Measurements from ENCODE around the gene COL16A1.

Gene COL16A1

GRCh38 chr1:31620631-31621497 lies 83.0 kb downstream of the COL16A1 start:
- peaks cover 8 to 11% of the 10 kb centered on the region in 2 donors for H3K4me1 Mint-ChIP-seq (ENCODE audit: low read depth in 2 of 2)

GRCh38 chr1:31618916-31619846 lies 84.6 kb downstream of the COL16A1 start:
- no peak for ATAC-seq (replicated peaks)
- no peak for DNase-seq
- H3K27me3 Mint-ChIP-seq, result peaks cover 39 to 45% of the 10 kb centered on the region in 2 donors
- H3K4me3 Mint-ChIP-seq, result peak overlapping the region in 1 of 2 donors; percentile 33
- H3K4me1 Mint-ChIP-seq (ENCODE audit: low read depth in 2 of 2), result peaks cover 8 to 11% of the 10 kb centered on the region in 2 donors
- peaks cover 7% of the 10 kb centered on the region for H3K36me3 Mint-ChIP-seq (ENCODE audit: insufficient read depth)
- peak overlapping the region in 1 of 2 donors; percentile 57 for H3K27ac Mint-ChIP-seq
- no peaks in the 10 kb centered on the region for H3K9me3 Mint-ChIP-seq

More at GRCh38 chr1:31620631-31621497, 83.0 kb downstream of the COL16A1 start:
- no peak overlapping the region for H3K4me3 Mint-ChIP-seq
- ATAC-seq (replicated peaks), result no peak
- DNase-seq, result no peak
- H3K36me3 Mint-ChIP-seq (ENCODE audit: insufficient read depth), result peaks cover 10% of the 10 kb centered on the region
- no peaks in the 10 kb centered on the region for H3K9me3 Mint-ChIP-seq
- peaks cover 34 to 37% of the 10 kb centered on the region in 2 donors for H3K27me3 Mint-ChIP-seq
- no peak overlapping the region for H3K27ac Mint-ChIP-seq

GRCh38 chr1:31617916-31618746 lies 85.7 kb downstream of the COL16A1 start:
- DNase-seq (peak; percentile 23 to 39 (median 24)), ATAC-seq (replicated peaks) (peak; percentile 75)
- Mint-ChIP-seq H3K36me3 (ENCODE audit: insufficient read depth) (peaks cover 7% of the 10 kb centered on the region), H3K27ac (no peak overlapping the region), H3K27me3 (peaks cover 39 to 45% of the 10 kb centered on the region in 2 donors), H3K9me3 (no peaks in the 10 kb centered on the region), H3K4me1 (ENCODE audit: low read depth in 2 of 2) (peaks cover 6 to 8% of the 10 kb centered on the region in 2 donors), H3K4me3 (peak overlapping the region; percentile 21 to 33)

- Mint-ChIP-seq H3K4me3 (peak within 1 kb of the TSS; percentile 77 to 80), H3K4me1 (ENCODE audit: low read depth in 2 of 2) (peaks cover 6 to 8% of the 10 kb centered on the region in 2 donors), H3K36me3 (ENCODE audit: insufficient read depth) (peaks cover 7% of the 10 kb centered on the region), H3K9me3 (no peaks in the 10 kb centered on the region), H3K27me3 (peaks cover 39 to 45% of the 10 kb centered on the region in 2 donors), H3K27ac (peak within 1 kb of the TSS in 1 of 2 donors; percentile 51)
- DNase-seq, result no peak
- peak; percentile 30 for ATAC-seq (replicated peaks)
Measured at GRCh38 chr1:31617218-31617915, 86.5 kb downstream of the COL16A1 start, which contains the start of gene HCRTR1. Gene HCRTR1 (plus strand): TSS chr1:31617689. CDS start chr1:31619193, 1,504 bp downstream.

GRCh38 chr1:31615939-31616338 lies 87.9 kb downstream of the COL16A1 start:
- H3K36me3 Mint-ChIP-seq (ENCODE audit: insufficient read depth), result peaks cover 7% of the 10 kb centered on the region
- ATAC-seq (replicated peaks) (no peak), DNase-seq (no peak)
- H3K27ac Mint-ChIP-seq, result no peak overlapping the region
- H3K4me1 Mint-ChIP-seq (ENCODE audit: low read depth in 2 of 2), result peaks cover 6 to 8% of the 10 kb centered on the region in 2 donors
- no peak overlapping the region for H3K4me3 Mint-ChIP-seq
- peaks cover 39 to 45% of the 10 kb centered on the region in 2 donors for H3K27me3 Mint-ChIP-seq
- H3K9me3 Mint-ChIP-seq, result no peaks in the 10 kb centered on the region

GRCh38 chr1:31615414-31615813 lies 88.4 kb downstream of the COL16A1 start:
- ATAC-seq (replicated peaks), result no peak
- peaks cover 7% of the 10 kb centered on the region for H3K36me3 Mint-ChIP-seq (ENCODE audit: insufficient read depth)
- H3K27ac Mint-ChIP-seq, result no peak overlapping the region
- H3K27me3 Mint-ChIP-seq, result peaks cover 39 to 45% of the 10 kb centered on the region in 2 donors
- no peak for DNase-seq
- no peaks in the 10 kb centered on the region for H3K9me3 Mint-ChIP-seq
- H3K4me3 Mint-ChIP-seq, result no peak overlapping the region
- H3K4me1 Mint-ChIP-seq (ENCODE audit: low read depth in 2 of 2), result peaks cover 6 to 8% of the 10 kb centered on the region in 2 donors

- no peak overlapping the region for H3K27ac Mint-ChIP-seq
- H3K9me3 Mint-ChIP-seq, result no peaks in the 10 kb centered on the region
- H3K4me1 Mint-ChIP-seq (ENCODE audit: low read depth in 2 of 2), result peaks cover 6% of the 10 kb centered on the region in 2 donors
- no peak overlapping the region for H3K4me3 Mint-ChIP-seq
- H3K36me3 Mint-ChIP-seq (ENCODE audit: insufficient read depth), result peaks cover 7% of the 10 kb centered on the region
- no peak for ATAC-seq (replicated peaks)
- peaks cover 35 to 38% of the 10 kb centered on the region in 2 donors for H3K27me3 Mint-ChIP-seq
- no peak for DNase-seq
Measured at GRCh38 chr1:31614414-31615005, 89.3 kb downstream of the COL16A1 start.

- no peaks in the 10 kb centered on the region for H3K36me3 Mint-ChIP-seq (ENCODE audit: insufficient read depth)
- H3K27me3 Mint-ChIP-seq, result peaks cover 7 to 22% of the 10 kb centered on the region in 2 donors
- no peak overlapping the region for H3K4me3 Mint-ChIP-seq
- DNase-seq, result no peak
- no peaks in the 10 kb centered on the region for H3K4me1 Mint-ChIP-seq (ENCODE audit: low read depth in 2 of 2)
- no peaks in the 10 kb centered on the region for H3K9me3 Mint-ChIP-seq
- no peak for ATAC-seq (replicated peaks)
- H3K27ac Mint-ChIP-seq, result no peak overlapping the region
Measured at GRCh38 chr1:31609514-31610118, 94.2 kb downstream of the COL16A1 start.

GRCh38 chr1:31607360-31607759 lies 96.5 kb downstream of the COL16A1 start:
- H3K27ac Mint-ChIP-seq, result no peak overlapping the region
- no peak for ATAC-seq (replicated peaks)
- H3K36me3 Mint-ChIP-seq (ENCODE audit: insufficient read depth), result no peaks in the 10 kb centered on the region

GRCh38 chr1:31605908-31606427 lies 97.8 kb downstream of the COL16A1 start:
- Mint-ChIP-seq H3K9me3 (no peaks in the 10 kb centered on the region), H3K27ac (no peak overlapping the region), H3K27me3 (peaks cover 7 to 22% of the 10 kb centered on the region in 2 donors), H3K4me1 (ENCODE audit: low read depth in 2 of 2) (no peaks in the 10 kb centered on the region), H3K36me3 (ENCODE audit: insufficient read depth) (no peaks in the 10 kb centered on the region), H3K4me3 (no peak overlapping the region)
- ATAC-seq (replicated peaks) (peak; percentile 45), DNase-seq (no peak)

More at GRCh38 chr1:31607360-31607759, 96.5 kb downstream of the COL16A1 start:
- H3K9me3 Mint-ChIP-seq, result no peaks in the 10 kb centered on the region
- H3K4me1 Mint-ChIP-seq (ENCODE audit: low read depth in 2 of 2), result no peaks in the 10 kb centered on the region
- no peak overlapping the region for H3K4me3 Mint-ChIP-seq
- no peak for DNase-seq
- peaks cover 7 to 22% of the 10 kb centered on the region in 2 donors for H3K27me3 Mint-ChIP-seq

Measured in effector memory CD8-positive, alpha-beta T cell (primary cell).